Fibroblast of lung (primary cell): ENCODE results near the gene SMAD5. TPM values are rescaled to one million over a fixed set of nuclear protein-coding genes. Genes with fewer than 3 reads are reported as not detected.

Experiments
- DNase-seq, 2 donors: peaks; one replicate each; pipeline versions ENCODE4 v3.0.0 to v3.0.0-alpha.2; 2010; ENCODE audit warnings: low read depth in 2 of 2
- H2AFZ ChIP-seq: 2 replicates; pipeline ENCODE4 v1.5.1; 2012; ENCODE audit warnings: low read length, control low read depth, inconsistent platforms
- H3K27ac ChIP-seq: 2 replicates; pipeline ENCODE4 v1.5.1; 2011; ENCODE audit warnings: low read length, control low read depth; ENCODE audit not compliant: insufficient read depth
- H3K27me3 ChIP-seq: 2 replicates; pipeline ENCODE4 v1.5.1; 2011; ENCODE audit warnings: mild to moderate bottlenecking, low read length; ENCODE audit not compliant: control insufficient read depth, insufficient read depth
- H3K36me3 ChIP-seq: 2 replicates; pipeline ENCODE4 v1.5.1; 2011; ENCODE audit warnings: low read length; ENCODE audit not compliant: control insufficient read depth, insufficient read depth
- H3K4me1 ChIP-seq: 2 replicates; pipeline ENCODE4 v1.5.1; 2011; ENCODE audit warnings: low read length; ENCODE audit not compliant: control insufficient read depth, insufficient read depth; ENCODE audit errors: extremely low read depth
- H3K4me2 ChIP-seq: 2 replicates; pipeline ENCODE4 v1.5.1; 2011; ENCODE audit warnings: low read length, control low read depth; ENCODE audit not compliant: insufficient read depth; ENCODE audit errors: extremely low read depth
- H3K4me3 ChIP-seq, 4 experiments: fragments of 200-600 bp in 1 of 4; sonication (generic) in 1 of 4; replicated peaks in 1 of 4; 2 replicates each; pipeline ENCODE4 v1.5.1; 2011 to 2016; ENCODE audit warnings: low read length in 4 of 4, low read depth in 3 of 4, mild to moderate bottlenecking in 3 of 4, control low read depth in 2 of 4, inconsistent platforms in 1 of 4, mixed read lengths in 1 of 4; ENCODE audit not compliant: insufficient read depth in 1 of 4; ENCODE audit errors: control extremely low read depth in 1 of 4
- H3K79me2 ChIP-seq: 2 replicates; pipeline ENCODE4 v1.5.1; 2012; ENCODE audit warnings: mild to moderate bottlenecking, low read length, inconsistent platforms; ENCODE audit not compliant: control insufficient read depth, insufficient read depth
- H3K9ac ChIP-seq: 2 replicates; pipeline ENCODE4 v1.5.1; 2011; ENCODE audit warnings: mild to moderate bottlenecking, low read length, control low read depth; ENCODE audit not compliant: insufficient read depth
- H3K9me3 ChIP-seq: 2 replicates; pipeline ENCODE4 v1.5.1; 2012; ENCODE audit warnings: low read depth, low read length; ENCODE audit not compliant: control insufficient read depth, insufficient read depth
- H4K20me1 ChIP-seq: 2 replicates; pipeline ENCODE4 v1.5.1; 2011; ENCODE audit warnings: low read length; ENCODE audit not compliant: control insufficient read depth, insufficient read depth; ENCODE audit errors: extremely low read depth
- CTCF ChIP-seq, 2 donors: IDR thresholded peaks in 1 of 2; conservative IDR thresholded peaks in 1 of 2; 1 replicate in 1 of 2; 2 replicates in 1 of 2; pipeline ENCODE4 v1.5.1; 2011 to 2012; ENCODE audit warnings: low read length in 2 of 2, control low read depth in 1 of 2, inconsistent platforms in 1 of 2, low read depth in 1 of 2, mild to moderate bottlenecking in 1 of 2
- EZH2 ChIP-seq: IDR thresholded peaks from 2 replicates; pipeline ENCODE4 v1.5.1; 2012; ENCODE audit warnings: low read length, control low read depth, mild to moderate bottlenecking; ENCODE audit errors: missing control alignments
- polyA minus RNA-seq: library from RNA; depleted of rRNA, polyadenylated mRNA; stranded (reverse); fragments of >200 nt; gene quantifications from 2 replicates; pipeline ENCODE4 v1.2.3, GENCODE V29; 2011; ENCODE audit warnings: low replicate concordance
- polyA plus RNA-seq, 2 donors: library from polyadenylated mRNA; depleted of rRNA in 1 of 2; stranded (reverse) in 1 of 2; unstranded in 1 of 2; fragments of >200 nt; gene quantifications; 2 replicates each; pipeline ENCODE4 v1.2.1, GENCODE V29; 2011 to 2012; ENCODE audit warnings: missing spikeins in 1 of 2
- total RNA-seq: library from RNA; depleted of rRNA; stranded (reverse); fragments of >200 nt; gene quantifications from 2 replicates; pipeline ENCODE4 v1.2.1, GENCODE V29; 2014

Gene SMAD5
- total RNA-seq: 43.4 and 44.3 TPM in 2 replicates
- 89.4 and 128 TPM in 2 replicates for polyA plus RNA-seq
- 27.1 and 31.8 TPM in 2 replicates for polyA plus RNA-seq (2012)
- 26.4 and 34.5 TPM in 2 replicates for polyA minus RNA-seq

DNA sequence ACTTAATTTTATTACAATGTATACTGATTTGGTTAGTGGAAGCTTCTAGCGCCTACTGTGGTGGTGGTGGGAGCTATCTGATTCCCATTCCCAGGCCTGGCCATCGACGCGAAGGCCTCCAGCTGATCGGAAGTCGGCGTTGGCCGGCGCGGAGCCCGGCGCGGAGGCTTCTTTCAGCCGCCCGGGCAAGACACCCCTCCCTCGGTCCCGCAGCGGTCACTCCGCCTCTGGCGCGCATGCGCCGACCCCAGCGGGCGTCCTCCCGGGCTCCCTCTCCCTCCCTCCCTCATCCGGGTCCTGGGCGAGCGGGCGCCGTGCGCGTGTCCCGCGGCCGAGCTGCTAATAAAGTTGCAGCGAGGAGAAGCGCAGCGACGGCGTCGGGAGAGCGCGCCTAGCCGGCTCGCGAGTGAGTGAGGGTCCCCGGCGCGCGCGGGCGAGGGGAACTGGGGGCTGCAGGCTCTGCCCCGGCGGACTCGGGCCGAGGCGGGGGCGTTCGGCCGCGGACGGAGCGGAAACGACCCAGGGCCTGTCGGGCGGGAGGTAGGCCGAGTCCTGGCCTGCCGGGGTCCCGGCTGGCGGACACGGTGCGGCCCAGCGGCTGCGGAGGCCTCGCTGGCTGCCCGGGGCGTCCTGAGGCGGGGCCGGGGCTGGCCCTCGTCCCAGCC lies at the start of gene SMAD5:
Gene SMAD5, plus strand, starts transcription at position 289 of the 665 bp plus-strand sequence. CDS start 20,916 bp downstream, outside the sequence.
- H3K9ac ChIP-seq: peak within 1 kb of the TSS; percentile 98
- no peaks in the 10 kb centered on the region for H3K27me3 ChIP-seq
- H3K4me3 ChIP-seq: peak within 1 kb of the TSS; percentile 60 to 90 (median 82)
- peak within 1 kb of the TSS; percentile 93 for H2AFZ ChIP-seq
- DNase-seq: peak; percentile 93 to 97
- TF ChIP-seq EZH2 (no peak), CTCF (conservative IDR thresholded peaks at IDR 0.05 in 1 of 2, IDR thresholded peaks at IDR 0.05 in 1 of 2; ENCODE audit: low read depth in 1 of 2, low read length in 2 of 2) (no peak)
- H3K4me1 ChIP-seq: peaks cover 8% of the 10 kb centered on the region
- H3K9me3 ChIP-seq: no peaks in the 10 kb centered on the region
- H3K4me2 ChIP-seq: peak within 1 kb of the TSS; percentile 89
- peak within 1 kb of the TSS; percentile 90 for H3K27ac ChIP-seq
- no peaks in the 10 kb centered on the region for H3K36me3 ChIP-seq
- peaks cover 3% of the 10 kb centered on the region for H4K20me1 ChIP-seq
- H3K79me2 ChIP-seq: peaks cover 49% of the 10 kb centered on the region

- H3K27me3 ChIP-seq: no peaks in the 10 kb centered on the region
- no peak overlapping the region for H3K4me3 ChIP-seq
- no peaks in the 10 kb centered on the region for H3K9me3 ChIP-seq
- H3K4me1 ChIP-seq: peaks cover 5% of the 10 kb centered on the region
- H2AFZ ChIP-seq: no peak overlapping the region
- no peaks in the 10 kb centered on the region for H4K20me1 ChIP-seq
- TF ChIP-seq EZH2 (no peak), CTCF (conservative IDR thresholded peaks at IDR 0.05 in 1 of 2, IDR thresholded peaks at IDR 0.05 in 1 of 2; ENCODE audit: low read depth in 1 of 2, low read length in 2 of 2) (no peak)
- no peaks in the 10 kb centered on the region for H3K36me3 ChIP-seq
- no peaks in the 10 kb centered on the region for H3K79me2 ChIP-seq
- H3K27ac ChIP-seq: no peak overlapping the region
- no peak overlapping the region for H3K9ac ChIP-seq
- DNase-seq: no peak
- no peak overlapping the region for H3K4me2 ChIP-seq
These were observed 47.9 kb upstream of the SMAD5 start for GRCh38 chr5:136084698-136085097.

DNA sequence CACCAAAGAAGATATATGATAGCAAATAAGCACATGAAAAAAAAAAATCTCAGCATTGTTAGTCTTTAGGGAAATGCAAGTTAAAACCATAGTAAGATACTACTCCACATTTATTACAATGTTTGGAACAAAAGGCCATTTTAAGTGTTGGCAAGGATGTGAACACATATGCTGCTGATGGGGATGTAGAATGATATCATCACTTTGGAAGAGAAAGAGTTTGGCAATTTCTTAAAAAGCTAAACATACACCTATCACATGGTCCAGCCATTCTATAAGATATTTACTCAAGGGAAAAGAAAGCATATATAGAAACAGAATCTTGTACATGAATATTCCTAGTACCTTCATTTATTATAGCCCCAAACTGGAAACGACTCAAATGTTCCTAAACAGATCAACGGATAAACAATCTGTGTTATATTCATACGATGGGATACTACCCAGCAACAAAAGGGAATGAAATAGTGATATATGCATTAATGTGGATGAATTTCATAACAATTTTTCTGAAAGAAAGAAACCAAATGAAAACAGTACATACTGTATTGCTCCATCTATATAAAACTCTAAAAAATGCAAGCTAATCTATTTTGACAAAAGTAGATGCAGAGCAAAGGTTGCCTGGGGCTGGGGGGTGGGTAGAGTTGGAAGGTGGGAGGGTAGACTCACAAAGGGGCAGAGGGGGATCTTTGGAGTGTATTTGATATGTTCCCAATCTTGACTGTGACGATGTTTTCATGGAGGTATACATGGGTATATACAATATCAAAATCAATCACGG lies 45.7 kb upstream of the SMAD5 start:
- H3K9me3 ChIP-seq: no peaks in the 10 kb centered on the region
- no peak overlapping the region for H3K4me2 ChIP-seq
- no peak for DNase-seq
- H3K79me2 ChIP-seq: no peaks in the 10 kb centered on the region
- no peak overlapping the region for H3K9ac ChIP-seq
- H3K27ac ChIP-seq: no peak overlapping the region
- peaks cover 3% of the 10 kb centered on the region for H3K4me1 ChIP-seq
- H4K20me1 ChIP-seq: no peaks in the 10 kb centered on the region
- H3K36me3 ChIP-seq: no peaks in the 10 kb centered on the region
- TF ChIP-seq EZH2: no peak
- TF ChIP-seq CTCF (conservative IDR thresholded peaks at IDR 0.05 in 1 of 2, IDR thresholded peaks at IDR 0.05 in 1 of 2; ENCODE audit: low read depth in 1 of 2, low read length in 2 of 2): no peak
- H2AFZ ChIP-seq: no peak overlapping the region
- H3K27me3 ChIP-seq: no peaks in the 10 kb centered on the region
- no peak overlapping the region for H3K4me3 ChIP-seq
